Measurements from ENCODE around the gene EPB41L4A.

DNA sequence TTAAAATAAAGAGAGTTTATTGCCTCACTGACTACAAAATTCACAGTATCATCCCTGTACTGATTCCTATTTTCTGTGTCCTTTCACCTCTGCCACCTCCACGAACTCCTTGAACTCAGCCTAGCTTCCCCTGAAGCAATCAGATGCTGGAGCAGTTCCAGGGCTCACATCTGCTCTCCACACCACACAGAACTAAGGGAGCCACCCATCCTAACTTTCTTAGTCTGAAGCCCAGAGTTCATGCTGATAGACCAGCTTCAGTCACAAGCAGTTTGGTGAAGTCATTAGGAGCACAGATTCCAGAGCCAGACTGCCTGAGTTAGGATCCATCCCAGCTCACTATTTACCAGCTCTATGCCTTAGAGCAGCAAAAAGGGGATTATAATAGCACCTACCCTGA, 15.6 kb upstream of the EPB41L4A start:
- TF ChIP-seq SP1 (IDR thresholded peaks at IDR 0.05) (no peak), ZNF384 (IDR thresholded peaks at IDR 0.05) (no peak), ARNT (IDR thresholded peaks at IDR 0.05) (no peak), NFRKB (IDR thresholded peaks at IDR 0.05) (no peak)

All from HEK293T (cell line).